CD4-positive, alpha-beta memory T cell (primary cell): ENCODE measurements around the gene WWP2. TPM values are rescaled to one million over a fixed set of nuclear protein-coding genes. Genes with fewer than 3 reads are reported as not detected.
"Not testable (repeated sequence)": the region's sequence is repeated elsewhere in the genome, so short reads cannot be mapped to it uniquely, and the experiment has no call there.

Experiments used
- CTCF ChIA-PET: fragments of 350-600 bp; sonication (Branson Sonifier 250); formaldehyde crosslinking; loops from one replicate; lab custom pipeline; 2021; ENCODE audit warnings: inconsistent platforms; ENCODE audit not compliant: partially characterized antibody; lab: Charles Lee
- POLR2A ChIA-PET: fragments of 350-600 bp; sonication (Branson Sonifier 250); formaldehyde crosslinking; loops from one replicate; lab custom pipeline; 2021; ENCODE audit not compliant: partially characterized antibody; lab: Charles Lee
- DNase-seq, 5 donors: peaks; one replicate each; pipeline versions ENCODE4 v3.0.0 to v3.0.0-alpha.2; 2020 to 2022; ENCODE audit warnings: mixed read lengths in 1 of 5
- H3K27ac ChIP-seq: one replicate; pipeline ENCODE4 v1.7.0; 2013; ENCODE audit warnings: low read depth, low read length
- H3K27me3 ChIP-seq: 2 replicates; pipeline ENCODE4 v1.7.0; 2013; ENCODE audit warnings: mild to moderate bottlenecking, low read length, moderate library complexity; ENCODE audit not compliant: insufficient read depth
- H3K36me3 ChIP-seq: 2 replicates; pipeline ENCODE4 v1.7.0; 2013; ENCODE audit warnings: mild to moderate bottlenecking, low read length, moderate library complexity; ENCODE audit not compliant: insufficient read depth
- H3K4me1 ChIP-seq: 2 replicates; pipeline ENCODE4 v1.7.0; 2013; ENCODE audit warnings: mild to moderate bottlenecking, low read length, moderate library complexity; ENCODE audit not compliant: insufficient read depth
- H3K4me3 ChIP-seq, 2 donors: one replicate each; pipeline ENCODE4 v1.7.0; 2013; ENCODE audit warnings: low read length in 2 of 2, mild to moderate bottlenecking in 1 of 2
- H3K9me3 ChIP-seq, 2 donors: one replicate each; pipeline ENCODE4 v1.7.0; 2013; ENCODE audit warnings: low read length in 2 of 2, control low read depth in 1 of 2; ENCODE audit not compliant: control insufficient read depth in 1 of 2
- H3K27ac Mint-ChIP-seq, 7 donors: one replicate each; pipeline ENCODE4 v1.8.0; 2020 to 2021; ENCODE audit warnings: mixed read lengths in 7 of 7, mild to moderate bottlenecking in 6 of 7, inconsistent platforms in 3 of 7, moderate library complexity in 3 of 7
- H3K27me3 Mint-ChIP-seq, 2 donors: one replicate each; pipeline ENCODE4 v1.8.0; 2020 to 2021; ENCODE audit warnings: mixed read lengths in 2 of 2
- H3K36me3 Mint-ChIP-seq, 2 donors: one replicate each; pipeline ENCODE4 v1.8.0; 2020 to 2021; ENCODE audit warnings: mixed read lengths in 2 of 2, inconsistent platforms in 1 of 2, mild to moderate bottlenecking in 1 of 2
- H3K4me1 Mint-ChIP-seq, 4 donors: one replicate each; pipeline ENCODE4 v1.8.0; 2020 to 2021; ENCODE audit warnings: mixed read lengths in 4 of 4, mild to moderate bottlenecking in 1 of 4
- H3K4me3 Mint-ChIP-seq, 8 donors: one replicate each; pipeline ENCODE4 v1.8.0; 2020 to 2021; ENCODE audit warnings: mixed read lengths in 8 of 8, mild to moderate bottlenecking in 7 of 8, moderate library complexity in 6 of 8, inconsistent platforms in 3 of 8
- H3K9me3 Mint-ChIP-seq, 8 donors: one replicate each; pipeline ENCODE4 v1.8.0; 2020 to 2021; ENCODE audit warnings: mixed read lengths in 8 of 8, mild to moderate bottlenecking in 5 of 8, inconsistent platforms in 3 of 8, moderate library complexity in 1 of 8
- intact Hi-C: fragments of 100-400 bp; cut with micrococcal nuclease; formaldehyde crosslinking; loops from one replicate; pipeline ENCODE4 v1.15.1; 2023
- microRNA-seq: library from miRNA; unstranded; fragments of <30 nt; microRNA quantifications from one replicate; pipeline ENCODE4 v1.2.0, GENCODE V29; 2021; ENCODE audit warnings: borderline replicate concordance, borderline number of aligned reads, borderline microRNAs expressed, mixed read lengths
- polyA plus RNA-seq, 2 donors: library from polyadenylated mRNA; unstranded; fragments of 300-500 nt; fragmentation: Illumina TruSeq; gene quantifications; one replicate each; pipeline ENCODE4 v1.2.3, GENCODE V29; 2021
- total RNA-seq, 2 experiments: library from RNA; stranded (reverse); gene quantifications; one replicate each; pipeline ENCODE4 v1.2.3, GENCODE V29; 2021

The WWP2 gene
- total and polyA plus RNA-seq, 4 experiments from 2014 or later: 27.8 to 77.0 (median 62.8) TPM

DNA sequence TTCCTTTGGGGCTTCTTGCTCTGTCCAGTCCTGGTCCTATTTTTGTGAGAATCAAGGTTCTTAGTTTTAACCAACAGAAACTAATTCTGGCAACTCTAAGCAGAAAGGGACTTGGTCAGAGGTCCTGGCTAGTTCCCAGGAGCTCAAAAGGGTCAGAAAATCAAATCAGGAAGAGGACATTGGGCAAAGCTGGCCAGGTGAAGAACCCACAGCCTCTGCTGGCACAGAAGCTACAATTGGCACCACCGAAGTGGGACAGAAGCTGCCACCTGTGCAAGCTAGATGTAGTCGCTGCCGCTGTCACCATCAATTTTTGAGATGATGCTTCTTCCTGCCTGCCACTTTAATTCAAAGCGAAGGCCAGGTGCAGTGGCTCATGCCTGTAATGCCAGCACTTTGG, 207.5 kb downstream of the WWP2 start:
- POLR2A ChIA-PET, H3K27me3 Mint-ChIP-seq, H3K36me3 Mint-ChIP-seq, H3K4me3 Mint-ChIP-seq, H3K4me3 ChIP-seq, intact Hi-C loops, H3K27me3 ChIP-seq, H3K4me1 Mint-ChIP-seq, H3K27ac Mint-ChIP-seq, H3K9me3 ChIP-seq, H3K4me1 ChIP-seq, H3K9me3 Mint-ChIP-seq, DNase-seq, H3K36me3 ChIP-seq, H3K27ac ChIP-seq: not testable (repeated sequence)
- CTCF ChIA-PET: interaction anchor here (1.3 kb wide), 1 partner anchor 39 kb away, joined by 3 read pairs; no protein-coding TSS in a partner anchor

DNA sequence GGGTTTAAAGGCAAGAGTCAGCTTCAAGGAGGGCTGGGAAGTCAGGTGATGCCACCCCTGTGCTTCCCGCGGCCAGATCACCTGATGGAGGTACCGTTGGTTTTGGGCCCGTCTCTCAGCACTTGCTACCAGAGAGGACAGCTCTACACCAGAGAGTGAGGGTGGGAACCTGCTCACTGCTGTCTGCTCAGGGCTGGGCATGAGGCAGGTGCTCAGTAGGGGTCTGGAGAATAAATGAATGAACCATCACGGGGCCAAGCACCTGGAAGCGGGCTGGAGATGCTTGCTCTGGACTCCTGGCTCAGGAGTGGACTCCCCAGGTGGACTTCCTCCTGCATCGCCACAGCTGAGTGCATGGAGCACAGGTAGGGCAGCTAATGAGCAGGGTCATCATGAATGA, 210.0 kb downstream of the WWP2 start:
- H3K4me3 ChIP-seq, H3K4me1 Mint-ChIP-seq, H3K27me3 Mint-ChIP-seq, POLR2A ChIA-PET, H3K27me3 ChIP-seq, H3K4me3 Mint-ChIP-seq, H3K9me3 Mint-ChIP-seq, H3K36me3 ChIP-seq, intact Hi-C loops, DNase-seq, H3K9me3 ChIP-seq, CTCF ChIA-PET, H3K27ac ChIP-seq, H3K36me3 Mint-ChIP-seq, H3K4me1 ChIP-seq: not testable (repeated sequence)
- peak overlapping the region in 1 of 7 donors; percentile 17 for H3K27ac Mint-ChIP-seq

DNA sequence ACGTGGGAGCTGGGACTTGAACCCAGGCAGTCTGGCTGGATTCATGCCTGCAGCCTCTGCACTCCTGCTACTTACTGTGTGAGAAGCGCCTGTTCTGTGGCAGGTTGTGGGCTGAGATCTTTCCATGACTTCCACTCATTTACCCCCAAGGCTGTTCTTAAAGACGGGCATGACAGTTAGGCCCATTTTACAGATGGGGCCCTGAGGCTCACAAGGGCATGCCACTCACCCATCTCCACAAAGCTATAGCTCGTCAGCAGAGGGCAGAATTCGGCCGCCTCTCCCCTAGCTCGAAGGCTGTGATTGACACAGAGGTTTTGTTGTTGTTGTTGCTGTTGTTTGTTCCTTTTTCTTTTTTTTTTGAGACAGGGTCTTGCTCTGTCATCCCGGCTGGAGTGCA, 210.8 kb downstream of the WWP2 start:
- H3K4me3 ChIP-seq, H3K9me3 Mint-ChIP-seq, H3K36me3 Mint-ChIP-seq, H3K9me3 ChIP-seq, H3K27ac ChIP-seq, CTCF ChIA-PET, DNase-seq, H3K27me3 Mint-ChIP-seq, H3K27ac Mint-ChIP-seq, intact Hi-C loops, H3K4me1 Mint-ChIP-seq, H3K4me3 Mint-ChIP-seq, H3K36me3 ChIP-seq, H3K4me1 ChIP-seq, H3K27me3 ChIP-seq, POLR2A ChIA-PET: not testable (repeated sequence)

DNA sequence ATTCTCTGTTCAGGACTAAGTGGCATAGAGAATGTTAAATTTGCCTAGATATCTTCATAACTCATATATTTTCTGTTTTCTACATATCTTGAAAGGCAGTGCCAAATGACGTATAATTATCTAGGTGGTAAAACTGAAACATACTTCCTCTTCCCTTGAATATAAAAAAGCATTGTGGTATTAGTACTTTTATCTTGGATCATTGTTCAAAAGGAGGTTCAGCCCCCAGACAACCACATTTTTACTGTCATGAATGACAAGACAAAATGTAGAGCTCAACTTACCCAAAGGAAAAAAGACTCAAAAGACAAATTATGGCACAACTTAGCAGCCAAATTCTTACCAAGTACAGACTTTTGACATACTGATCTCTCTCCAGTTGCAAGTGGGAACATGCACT, 223.1 kb downstream of the WWP2 start:
- H3K4me3 ChIP-seq, H3K4me1 ChIP-seq, H3K36me3 ChIP-seq, CTCF ChIA-PET, H3K4me3 Mint-ChIP-seq, H3K4me1 Mint-ChIP-seq, H3K9me3 Mint-ChIP-seq, POLR2A ChIA-PET, H3K9me3 ChIP-seq, H3K27me3 Mint-ChIP-seq, H3K27ac ChIP-seq, H3K27me3 ChIP-seq, intact Hi-C loops, H3K36me3 Mint-ChIP-seq: not testable (repeated sequence)
- peak overlapping the region in 2 of 7 donors; percentile 30 to 46 for H3K27ac Mint-ChIP-seq
- peak in 1 of 5 donors; percentile 9 for DNase-seq

Small RNA genes within 50 kb of the gene (microRNA-seq; reads per million reads assigned to microRNA genes)
- 19,688 reads per million, percentile 96 among the genes with 10 or more reads in this experiment for gene MIR140

Other genes with a start within 250 kb of the WWP2 start
- gene NFAT5, start 196.4 kb upstream of the WWP2 start, total RNA-seq: 10 to 100 TPM; 29.2 to 35.6 TPM
- gene NFAT5, start 196.4 kb upstream of the WWP2 start, polyA plus RNA-seq: 1 to 10 TPM; 1.8 to 8.3 TPM
- 1 to 10 TPM; 4.8 to 5.9 TPM for gene NQO1, start 35.8 kb upstream of the WWP2 start, total RNA-seq
- gene NQO1, start 35.8 kb upstream of the WWP2 start, polyA plus RNA-seq: 1 to 10 TPM; 5.5 to 8.6 TPM
- gene NOB1, start 7.4 kb upstream of the WWP2 start, total RNA-seq: 10 to 100 TPM; 41.0 to 49.9 TPM
- gene NOB1, start 7.4 kb upstream of the WWP2 start, polyA plus RNA-seq: 10 to 100 TPM; 28.0 to 54.4 TPM
- gene CLEC18A, start 189.0 kb downstream of the WWP2 start, total RNA-seq: 1 to 10 TPM; 7.2 to 7.5 TPM
- under 1 TPM in 1 of 2 donors, not detected in 1; 0.37 TPM for gene CLEC18A, start 189.0 kb downstream of the WWP2 start, polyA plus RNA-seq